GM21717 (cell line): Measurements from ENCODE around the gene MBD3.
"Not testable (repeated sequence)": the region's sequence is repeated elsewhere in the genome, so short reads cannot be mapped to it uniquely, and the experiment has no call there.

Experiments
- ATAC-seq: cut with Tn5 transposase; IDR thresholded peaks from one replicate; pipeline ENCODE4 v1.9.1; 2021; ENCODE audit warnings: mild to moderate bottlenecking, moderate library complexity; ENCODE audit not compliant: unreplicated experiment

The MBD3 gene

DNA sequence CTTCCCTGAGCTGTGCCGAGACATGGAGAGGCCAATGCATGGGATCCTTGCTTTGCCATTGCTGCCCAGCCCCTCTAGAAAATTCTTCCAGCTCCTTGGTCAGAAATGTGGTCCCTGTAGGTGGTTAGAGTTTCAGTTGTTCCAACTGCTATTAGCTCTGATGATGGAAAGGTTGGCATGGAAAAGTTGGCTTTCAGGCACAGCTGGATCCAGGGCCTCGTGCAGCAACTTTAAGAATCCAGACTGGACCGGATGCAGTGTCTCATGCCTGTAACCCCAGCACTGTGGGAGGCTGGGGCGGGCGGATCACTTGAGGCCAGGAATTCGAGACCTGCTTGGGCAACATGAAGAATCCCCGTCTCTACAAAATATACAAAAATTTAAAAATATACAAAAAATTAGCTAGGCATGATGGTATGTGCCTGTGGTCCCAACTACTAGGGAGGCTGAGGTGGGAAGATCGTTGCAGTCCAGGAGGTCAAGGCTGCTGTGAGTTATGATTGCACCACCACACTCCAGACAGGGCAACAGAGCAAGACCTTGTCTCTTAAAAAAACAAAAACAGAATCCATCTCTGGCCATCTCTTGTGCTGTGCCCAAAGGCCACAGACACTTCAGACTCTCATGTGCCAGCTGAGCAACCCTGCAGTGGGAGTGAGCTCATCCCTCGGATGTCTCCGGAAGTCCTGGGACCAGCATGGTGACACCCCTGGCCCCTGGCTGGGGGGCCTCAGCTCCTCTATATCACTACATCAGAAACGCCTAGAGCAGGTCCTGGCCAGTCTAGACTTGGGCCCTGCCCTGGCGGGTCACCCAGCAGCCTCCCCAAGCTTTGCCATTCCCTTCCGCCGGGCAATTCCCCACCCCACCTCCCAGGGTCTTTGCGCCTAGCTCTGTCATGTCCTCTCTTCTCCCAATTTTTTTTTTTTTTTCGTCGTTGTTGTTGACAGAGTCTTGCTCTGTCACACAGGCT is 41.3 kb downstream of the MBD3 start:
- ATAC-seq = no peak

GRCh38 chr19:1549332-1549945 is 43.2 kb downstream of the MBD3 start:
- no peak for ATAC-seq

GRCh38 chr19:1540365-1540925 is 52.2 kb downstream of the MBD3 start:
- no peak for ATAC-seq

- not testable (repeated sequence) for ATAC-seq
Observed at GRCh38 chr19:1539749-1540148, 52.9 kb downstream of the MBD3 start.

DNA sequence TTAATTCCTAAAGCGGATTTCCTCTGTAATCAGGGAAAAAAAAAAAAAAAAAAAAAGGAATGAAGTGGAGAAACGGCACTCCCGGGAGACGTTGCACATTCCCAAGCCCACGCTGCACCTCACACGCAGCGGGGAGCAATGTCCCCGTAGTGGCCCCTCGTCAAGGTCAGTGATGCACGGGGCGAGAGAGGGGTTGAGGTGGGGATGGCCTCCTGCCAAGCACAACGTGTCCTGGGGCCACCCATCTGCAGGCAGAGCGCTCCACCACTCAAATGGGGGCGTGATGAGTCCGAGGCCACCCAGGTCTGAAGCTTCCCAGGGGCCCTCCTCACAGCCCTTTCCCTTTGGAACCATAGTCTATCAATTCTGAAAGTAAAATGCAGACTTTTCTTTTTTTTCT is 53.7 kb downstream of the MBD3 start:
- ATAC-seq = no peak

DNA sequence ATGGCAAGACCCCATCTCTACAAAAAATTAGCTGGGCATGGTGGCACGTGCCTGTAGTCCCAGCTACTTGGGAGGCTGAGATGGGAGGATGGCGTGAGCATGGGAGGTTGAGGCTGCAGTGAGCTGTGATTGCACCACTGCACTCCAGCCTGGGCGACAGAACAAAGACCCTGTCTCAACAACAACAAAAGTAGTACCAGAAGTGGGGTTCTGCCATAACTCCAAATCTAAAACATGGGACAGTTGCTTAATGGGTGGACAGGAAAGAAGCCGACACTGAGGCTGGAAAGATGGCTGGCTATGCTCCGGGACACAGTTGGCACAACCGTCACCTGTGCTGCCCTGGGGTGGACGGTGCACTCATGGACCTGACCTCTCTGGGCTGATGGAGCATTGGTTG is 57.0 kb downstream of the MBD3 start:
- ATAC-seq = not testable (repeated sequence)

DNA sequence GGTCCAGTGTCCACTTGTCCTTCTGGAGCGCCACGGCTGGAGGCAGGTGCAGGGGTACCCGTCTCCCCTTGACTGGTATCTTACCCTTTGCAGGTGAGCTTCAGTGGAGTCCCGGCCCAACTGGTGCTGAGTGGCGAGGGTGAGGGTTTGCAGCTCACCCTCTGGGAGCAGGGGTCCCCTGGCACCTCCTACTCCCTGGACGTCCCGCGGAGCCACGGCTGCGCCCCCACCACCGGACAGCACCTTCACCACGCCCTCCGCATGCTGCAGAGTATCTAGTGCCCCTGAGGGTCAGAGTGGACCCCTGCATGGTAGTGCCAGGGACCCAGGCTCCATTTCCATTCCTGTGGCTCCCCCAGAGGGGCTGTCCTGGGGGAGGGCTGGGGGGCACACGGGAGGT is 57.7 kb downstream of the MBD3 start:
- ATAC-seq = no peak

GRCh38 chr19:1533510-1534150 is 59.0 kb downstream of the MBD3 start:
- ATAC-seq = no peak

- no peak for ATAC-seq
Observed at GRCh38 chr19:1532003-1532402, 60.7 kb downstream of the MBD3 start.

DNA sequence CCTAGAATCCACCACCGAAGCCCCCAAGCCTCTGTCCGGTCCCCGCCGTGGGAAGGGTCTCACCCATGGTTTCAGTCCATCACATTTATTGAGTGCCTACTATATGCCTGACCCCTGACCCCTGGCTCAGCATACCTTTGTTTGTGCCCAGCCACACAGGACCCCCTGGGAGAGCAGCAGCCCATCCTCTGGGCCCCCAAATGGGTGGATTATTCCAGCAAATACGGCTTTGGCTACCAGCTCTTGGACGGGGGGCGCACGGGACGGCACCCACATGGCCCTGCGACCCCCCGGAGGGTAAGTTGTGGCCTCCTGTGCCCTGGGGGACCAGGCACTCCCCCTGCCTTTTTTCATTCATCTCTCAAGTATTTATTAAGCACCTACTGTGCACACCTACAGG is 61.1 kb downstream of the MBD3 start:
- ATAC-seq = no peak

GRCh38 chr19:1530856-1531255 is 61.8 kb downstream of the MBD3 start:
- ATAC-seq = not testable (repeated sequence)

DNA sequence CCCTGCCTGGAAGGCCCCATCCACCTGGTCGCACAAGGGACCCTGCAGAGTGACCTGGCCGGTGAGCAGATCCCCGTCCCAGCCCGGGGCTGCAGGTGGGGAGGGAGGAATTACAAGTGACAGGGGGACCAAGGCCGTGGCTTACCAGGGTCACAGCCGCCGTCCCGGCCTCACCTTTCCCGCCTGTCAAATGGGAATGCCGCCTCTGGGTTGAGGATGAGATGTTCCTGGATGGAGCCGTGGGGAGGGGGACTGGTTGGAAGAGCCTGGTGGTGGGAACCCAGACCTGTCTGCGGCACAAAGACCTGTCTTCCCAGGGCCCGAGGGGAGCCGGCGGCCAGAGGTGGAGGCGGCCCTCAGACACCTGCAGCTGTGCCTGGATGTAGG is 63.2 kb downstream of the MBD3 start:
- ATAC-seq = no peak

GRCh38 chr19:1528596-1529429 is 63.9 kb downstream of the MBD3 start:
- no peak for ATAC-seq

GRCh38 chr19:1527650-1528309 is 64.9 kb downstream of the MBD3 start:
- no peak for ATAC-seq

- ATAC-seq = no peak
Observed at GRCh38 chr19:1526979-1527649, 65.6 kb downstream of the MBD3 start.

- ATAC-seq = no peak
Observed at GRCh38 chr19:1526066-1526778, 66.4 kb downstream of the MBD3 start.

GRCh38 chr19:1525343-1525742 is 67.3 kb downstream of the MBD3 start:
- ATAC-seq = no peak

DNA sequence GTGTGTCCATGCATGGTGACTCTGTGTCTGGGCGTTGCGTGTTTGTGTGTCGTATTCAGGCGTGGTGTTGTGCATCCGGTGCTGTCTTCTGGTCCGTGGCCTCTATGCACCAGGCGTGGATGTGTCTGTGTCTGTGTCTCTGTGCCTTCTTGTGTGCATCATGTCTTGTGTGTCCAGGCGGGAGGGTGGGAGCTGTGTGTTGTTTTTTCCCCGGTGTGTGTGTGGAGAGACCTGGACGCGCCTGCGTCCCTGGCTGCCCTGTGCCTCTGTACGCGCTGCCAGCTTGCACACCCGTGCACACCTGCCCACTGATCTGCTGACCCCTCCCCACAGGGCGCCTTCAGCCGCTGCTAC is 67.7 kb downstream of the MBD3 start:
- ATAC-seq = no peak
